ENCODE data around the gene NRBP1. TPM values are rescaled to one million over a fixed set of nuclear protein-coding genes. Genes with fewer than 3 reads are reported as not detected.

NRBP1 gene
- total and polyA plus RNA-seq, 9 of the 15 experiments (the other 6 are each of a cell fraction or from before 2014, with no cell fraction given) = 2.9 to 84.5 (median 36.9) TPM

DNA sequence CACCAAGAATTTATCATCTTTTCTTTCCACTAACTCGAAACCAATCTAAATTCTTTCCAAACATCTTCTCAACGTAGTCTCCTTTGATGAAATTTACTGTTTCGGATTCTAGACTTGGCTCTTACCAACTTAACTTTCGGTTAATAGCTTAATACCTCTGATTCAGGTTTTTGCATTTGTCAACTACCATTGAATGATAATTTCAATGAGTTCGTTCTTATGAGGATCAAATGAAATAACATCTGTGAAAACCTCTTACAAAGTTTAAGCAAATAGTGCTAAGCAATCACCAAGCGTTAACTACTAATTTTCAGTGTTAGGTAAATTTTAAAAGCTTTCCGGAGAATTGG is 593 bp upstream of the NRBP1 start (continued):
- TF ChIP-seq BRD9 (IDR thresholded peaks at IDR 0.05; ENCODE audit: low read depth, partially characterized antibody) (peak; percentile 48), ZNF263 (CRISPR knock-in tag; IDR thresholded peaks at IDR 0.05; ENCODE audit: borderline replicate concordance) (no peak)
- TF ChIP-seq, protein P1, sequence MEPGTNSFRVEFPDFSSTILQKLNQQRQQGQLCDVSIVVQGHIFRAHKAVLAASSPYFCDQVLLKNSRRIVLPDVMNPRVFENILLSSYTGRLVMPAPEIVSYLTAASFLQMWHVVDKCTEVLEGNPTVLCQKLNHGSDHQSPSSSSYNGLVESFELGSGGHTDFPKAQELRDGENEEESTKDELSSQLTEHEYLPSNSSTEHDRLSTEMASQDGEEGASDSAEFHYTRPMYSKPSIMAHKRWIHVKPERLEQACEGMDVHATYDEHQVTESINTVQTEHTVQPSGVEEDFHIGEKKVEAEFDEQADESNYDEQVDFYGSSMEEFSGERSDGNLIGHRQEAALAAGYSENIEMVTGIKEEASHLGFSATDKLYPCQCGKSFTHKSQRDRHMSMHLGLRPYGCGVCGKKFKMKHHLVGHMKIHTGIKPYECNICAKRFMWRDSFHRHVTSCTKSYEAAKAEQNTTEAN (CRISPR knock-in tag; IDR thresholded peaks at IDR 0.05) = no peak

DNA sequence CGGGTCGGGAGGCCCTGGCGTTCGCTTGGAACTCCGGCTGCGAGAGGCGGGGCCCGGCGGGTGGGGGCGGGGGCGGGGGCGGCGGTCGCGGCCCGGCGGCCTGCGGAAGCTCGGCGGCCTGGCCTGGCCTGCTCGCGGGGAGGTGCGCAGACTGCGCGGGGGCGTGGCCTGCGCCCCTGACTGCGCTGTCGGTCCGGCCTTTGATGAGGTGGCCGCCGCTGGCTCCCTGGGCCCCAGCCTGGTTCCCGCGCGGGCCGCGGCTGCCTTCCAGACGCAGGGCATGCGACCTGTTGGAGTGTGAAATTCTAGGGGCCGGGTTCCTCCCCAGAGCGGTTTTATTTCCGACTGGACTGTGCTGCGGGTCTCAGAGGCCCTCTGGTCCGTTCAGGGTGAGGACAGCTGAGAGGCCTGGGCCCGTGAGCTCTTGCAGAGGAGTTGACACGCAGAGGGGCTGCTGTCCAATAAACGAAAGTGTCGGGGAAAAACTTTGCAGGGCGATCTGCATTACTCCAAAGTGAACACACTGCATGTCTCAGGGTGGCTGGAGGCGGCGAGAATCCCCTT is 629 bp downstream of the NRBP1 start:
- Histone ChIP-seq H2AFZ (ENCODE audit: low read depth, low read length) (peak overlapping the region; percentile 97), H3K9me3 (replicated peaks; ENCODE audit: control insufficient read depth, insufficient read depth, low read depth, low read length) (no peaks in the 10 kb centered on the region), H3K27me3 (ENCODE audit: control insufficient read depth in 2 of 2, insufficient read depth in 2 of 2, low read length in 2 of 2) (no peaks in the 10 kb centered on the region), H3K36me3 (ENCODE audit: control insufficient read depth, insufficient read depth, low read length) (peaks cover 23% of the 10 kb centered on the region), H3K79me2 (ENCODE audit: control insufficient read depth, insufficient read depth, low read length) (peaks cover 40% of the 10 kb centered on the region), H3K4me1 (replicated peaks in 1 of 2; ENCODE audit: control insufficient read depth in 2 of 2, insufficient read depth in 2 of 2, low read length in 2 of 2) (peaks cover 18% of the 10 kb centered on the region in 2 experiments; a peak in 4 of 5 replicates), H3K4me2 (ENCODE audit: insufficient read depth, low read length) (peak overlapping the region; percentile 76), H3K4me3 (peak overlapping the region; percentile 96), H3K27ac (ENCODE audit: extremely low read depth, low read depth, low read length) (peak overlapping the region; percentile 91), H3K9ac (ENCODE audit: insufficient read depth in 1 of 2, low read depth in 2 of 2, low read length in 2 of 2) (peak overlapping the region; percentile 90 to 97), H3K9me1 (ENCODE audit: control insufficient read depth, insufficient read depth, low read length) (no peaks in the 10 kb centered on the region), H4K20me1 (replicated peaks; ENCODE audit: control insufficient read depth, insufficient read depth, low read length) (no peaks in the 10 kb centered on the region; the same call in 1 of the 2 replicates)
- BruUV-seq (replicated peaks) = no TSS peak
- DNase-seq (ENCODE audit: extremely low read depth in 1 of 4, low spot score in 3 of 4) (peak; percentile 88 to 92 (median 89)), ATAC-seq (peak; percentile 89), FAIRE-seq (peak; percentile 79)
- ChIA-PET CTCF (ENCODE audit: low intra/inter-chr PET ratio) (interaction anchor here (0.6 to 1.1 kb wide), 3 partner anchors 21 to 110 kb away, joined by 3 to 4 read pairs (median 3); no protein-coding TSS in a partner anchor), POLR2A (interaction anchor here (0.6 to 5.5 kb wide), 12 partner anchors 11 to 635 kb away, joined by 3 to 58 read pairs (median 4); partner anchors contain the start of genes PPM1G and ZNF512)
- WGBS (ENCODE audit: insufficient coverage, low coverage, missing lambda C conversion rate) = under 1% methylated on average over 18 of the region's 51 CpGs
- in situ Hi-C loops (cut with MboI) (no loop called here), intact Hi-C loops (cut with micrococcal nuclease) (loop anchor here (1.0 to 5.0 kb wide), 3 partner anchors 21 to 153 kb away; partner anchors contain the start of genes IFT172 and ZNF512)
- TF ChIP-seq, protein P2, sequence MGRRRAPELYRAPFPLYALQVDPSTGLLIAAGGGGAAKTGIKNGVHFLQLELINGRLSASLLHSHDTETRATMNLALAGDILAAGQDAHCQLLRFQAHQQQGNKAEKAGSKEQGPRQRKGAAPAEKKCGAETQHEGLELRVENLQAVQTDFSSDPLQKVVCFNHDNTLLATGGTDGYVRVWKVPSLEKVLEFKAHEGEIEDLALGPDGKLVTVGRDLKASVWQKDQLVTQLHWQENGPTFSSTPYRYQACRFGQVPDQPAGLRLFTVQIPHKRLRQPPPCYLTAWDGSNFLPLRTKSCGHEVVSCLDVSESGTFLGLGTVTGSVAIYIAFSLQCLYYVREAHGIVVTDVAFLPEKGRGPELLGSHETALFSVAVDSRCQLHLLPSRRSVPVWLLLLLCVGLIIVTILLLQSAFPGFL (CRISPR knock-in tag; IDR thresholded peaks at IDR 0.05) = no peak
- TF ChIP-seq YBX1 (IDR thresholded peaks at IDR 0.05) (no peak), HDGF (IDR thresholded peaks at IDR 0.05) (no peak), ZNF324 (CRISPR knock-in tag; IDR thresholded peaks at IDR 0.05) (no peak), CREM (IDR thresholded peaks at IDR 0.05; ENCODE audit: low read depth) (peak; percentile 57), NBN (IDR thresholded peaks at IDR 0.05; ENCODE audit: low read depth) (peak; percentile 45; the same call in 1 of the 2 replicates), NFE2 (IDR thresholded peaks at IDR 0.05; ENCODE audit: low read depth) (no peak)
- TF ChIP-seq, protein P3, sequence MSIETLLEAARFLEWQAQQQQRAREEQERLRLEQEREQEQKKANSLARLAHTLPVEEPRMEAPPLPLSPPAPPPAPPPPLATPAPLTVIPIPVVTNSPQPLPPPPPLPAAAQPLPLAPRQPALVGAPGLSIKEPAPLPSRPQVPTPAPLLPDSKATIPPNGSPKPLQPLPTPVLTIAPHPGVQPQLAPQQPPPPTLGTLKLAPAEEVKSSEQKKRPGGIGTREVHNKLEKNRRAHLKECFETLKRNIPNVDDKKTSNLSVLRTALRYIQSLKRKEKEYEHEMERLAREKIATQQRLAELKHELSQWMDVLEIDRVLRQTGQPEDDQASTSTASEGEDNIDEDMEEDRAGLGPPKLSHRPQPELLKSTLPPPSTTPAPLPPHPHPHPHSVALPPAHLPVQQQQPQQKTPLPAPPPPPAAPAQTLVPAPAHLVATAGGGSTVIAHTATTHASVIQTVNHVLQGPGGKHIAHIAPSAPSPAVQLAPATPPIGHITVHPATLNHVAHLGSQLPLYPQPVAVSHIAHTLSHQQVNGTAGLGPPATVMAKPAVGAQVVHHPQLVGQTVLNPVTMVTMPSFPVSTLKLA (conservative IDR thresholded peaks at IDR 0.05) = peak; percentile 55; a peak in 3 of 4 replicates
- TF ChIP-seq, protein P4, sequence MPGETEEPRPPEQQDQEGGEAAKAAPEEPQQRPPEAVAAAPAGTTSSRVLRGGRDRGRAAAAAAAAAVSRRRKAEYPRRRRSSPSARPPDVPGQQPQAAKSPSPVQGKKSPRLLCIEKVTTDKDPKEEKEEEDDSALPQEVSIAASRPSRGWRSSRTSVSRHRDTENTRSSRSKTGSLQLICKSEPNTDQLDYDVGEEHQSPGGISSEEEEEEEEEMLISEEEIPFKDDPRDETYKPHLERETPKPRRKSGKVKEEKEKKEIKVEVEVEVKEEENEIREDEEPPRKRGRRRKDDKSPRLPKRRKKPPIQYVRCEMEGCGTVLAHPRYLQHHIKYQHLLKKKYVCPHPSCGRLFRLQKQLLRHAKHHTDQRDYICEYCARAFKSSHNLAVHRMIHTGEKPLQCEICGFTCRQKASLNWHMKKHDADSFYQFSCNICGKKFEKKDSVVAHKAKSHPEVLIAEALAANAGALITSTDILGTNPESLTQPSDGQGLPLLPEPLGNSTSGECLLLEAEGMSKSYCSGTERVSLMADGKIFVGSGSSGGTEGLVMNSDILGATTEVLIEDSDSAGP (CRISPR knock-in tag; IDR thresholded peaks at IDR 0.05) = no peak

All from K562 (cell line).